GM10248 (cell line): ENCODE results near the gene OLFM3.

Experiments used
- CTCF ChIA-PET: fragments of 300-600 bp; sonication (Branson Sonifier 250); formaldehyde crosslinking; extraction: SDS; loops from one replicate; lab custom pipeline; 2021; ENCODE audit warnings: antibody characterized with exemption; lab: Yijun Ruan, JAX
- POLR2A ChIA-PET: fragments of 350-650 bp; sonication (Branson Sonifier 250); formaldehyde crosslinking; extraction: SDS; loops from one replicate; lab custom pipeline; 2020; ENCODE audit warnings: antibody characterized with exemption; lab: Yijun Ruan, JAX
- DNase-seq: peaks from one replicate; pipeline ENCODE4 v3.0.0; 2012; ENCODE audit errors: extremely low spot score
- TF ChIP-seq, protein P1 (sequence below): IDR thresholded peaks from 2 replicates; pipeline ENCODE4 v1.5.1; 2012; ENCODE audit warnings: mild to moderate bottlenecking, low read depth; ENCODE audit errors: extremely low read depth, missing control alignments, control extremely low read depth

The OLFM3 gene

DNA sequence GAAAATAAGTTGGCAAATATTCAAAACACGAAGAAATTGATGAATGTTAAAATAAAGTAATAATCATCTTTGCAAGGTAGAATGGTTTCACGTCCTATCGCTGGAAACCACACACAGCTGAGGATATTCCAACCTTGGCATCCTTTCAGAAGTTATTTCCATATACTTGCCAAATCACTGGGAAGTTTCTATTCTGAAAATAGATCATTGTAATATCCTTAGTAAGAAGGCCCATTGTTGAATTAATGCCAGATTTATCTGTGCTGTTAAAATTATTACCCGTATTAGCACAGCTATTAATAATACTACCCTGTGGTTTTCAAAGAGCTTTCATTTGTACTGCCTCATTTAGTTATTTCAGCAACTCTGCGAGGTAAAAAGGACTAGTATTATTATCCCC lies 81.1 kb downstream of the OLFM3 start:
- ChIA-PET POLR2A (no interaction called here), CTCF (interaction anchor here (0.9 kb wide), 1 partner anchor 66 kb away, joined by 3 read pairs; no protein-coding TSS in a partner anchor)
- TF ChIP-seq, protein P1, sequence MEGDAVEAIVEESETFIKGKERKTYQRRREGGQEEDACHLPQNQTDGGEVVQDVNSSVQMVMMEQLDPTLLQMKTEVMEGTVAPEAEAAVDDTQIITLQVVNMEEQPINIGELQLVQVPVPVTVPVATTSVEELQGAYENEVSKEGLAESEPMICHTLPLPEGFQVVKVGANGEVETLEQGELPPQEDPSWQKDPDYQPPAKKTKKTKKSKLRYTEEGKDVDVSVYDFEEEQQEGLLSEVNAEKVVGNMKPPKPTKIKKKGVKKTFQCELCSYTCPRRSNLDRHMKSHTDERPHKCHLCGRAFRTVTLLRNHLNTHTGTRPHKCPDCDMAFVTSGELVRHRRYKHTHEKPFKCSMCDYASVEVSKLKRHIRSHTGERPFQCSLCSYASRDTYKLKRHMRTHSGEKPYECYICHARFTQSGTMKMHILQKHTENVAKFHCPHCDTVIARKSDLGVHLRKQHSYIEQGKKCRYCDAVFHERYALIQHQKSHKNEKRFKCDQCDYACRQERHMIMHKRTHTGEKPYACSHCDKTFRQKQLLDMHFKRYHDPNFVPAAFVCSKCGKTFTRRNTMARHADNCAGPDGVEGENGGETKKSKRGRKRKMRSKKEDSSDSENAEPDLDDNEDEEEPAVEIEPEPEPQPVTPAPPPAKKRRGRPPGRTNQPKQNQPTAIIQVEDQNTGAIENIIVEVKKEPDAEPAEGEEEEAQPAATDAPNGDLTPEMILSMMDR = no peak
- no peak for DNase-seq

DNA sequence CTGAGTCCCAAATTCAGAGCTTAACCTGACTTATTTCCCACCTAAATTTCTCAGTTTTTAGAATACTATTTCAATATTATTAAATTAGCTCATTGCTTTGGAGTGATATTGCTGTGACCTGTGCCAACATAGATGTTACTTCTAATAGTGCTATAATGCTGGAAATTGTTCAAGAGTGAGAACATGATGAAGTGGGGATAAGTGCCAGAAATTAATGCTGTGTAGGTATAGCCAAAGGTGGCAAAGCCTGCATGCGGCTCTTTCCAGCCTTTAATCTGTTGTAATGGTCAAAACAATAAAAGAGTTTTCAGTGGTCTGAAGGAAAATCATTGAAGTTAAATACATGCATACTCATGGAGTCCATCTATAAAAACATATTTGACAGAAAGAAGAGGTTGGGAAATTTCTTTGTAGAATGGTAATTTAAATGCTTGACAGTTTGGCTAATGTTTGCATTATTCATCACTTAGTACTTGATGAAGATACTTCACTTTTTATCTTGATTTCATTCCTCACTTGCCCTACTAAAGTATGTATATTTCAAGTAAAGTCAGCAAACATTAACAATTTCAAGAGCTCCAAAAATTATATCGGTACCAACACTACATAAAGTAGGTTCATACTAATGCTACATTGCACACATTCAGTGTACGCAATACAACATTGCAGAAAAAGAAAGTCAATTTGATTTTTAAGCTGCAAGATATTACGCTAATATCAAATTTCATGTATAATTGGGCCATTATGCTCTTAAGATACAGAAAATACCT lies 82.1 kb downstream of the OLFM3 start:
- CTCF ChIA-PET = interaction anchor here (0.9 to 1.3 kb wide), 2 partner anchors 65 to 81 kb away, joined by 3 read pairs; no protein-coding TSS in a partner anchor
- no peak for DNase-seq
- TF ChIP-seq, protein P1 = no peak
- POLR2A ChIA-PET = no interaction called here

DNA sequence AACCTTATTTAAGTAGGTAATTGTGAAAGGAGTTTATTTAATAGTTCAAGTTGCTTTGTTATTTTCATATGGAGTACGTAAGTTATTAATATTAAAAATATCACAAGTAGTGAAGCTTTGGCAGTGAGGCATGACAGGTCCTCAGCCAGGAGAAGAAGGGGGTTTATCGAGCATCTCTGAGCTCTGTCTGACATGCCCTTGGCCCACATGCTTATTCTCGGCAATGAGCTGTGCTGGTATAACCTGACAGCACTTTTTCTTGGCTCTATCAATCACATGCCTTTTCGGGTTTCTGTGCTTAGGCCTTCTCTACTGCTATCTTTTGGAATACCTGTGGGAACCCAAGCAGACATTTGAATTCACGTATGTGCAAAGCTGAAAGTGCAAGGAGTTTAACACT lies 84.8 kb downstream of the OLFM3 start:
- ChIA-PET POLR2A (no interaction called here), CTCF (interaction anchor here (1.5 to 1.6 kb wide), 2 partner anchors 12 to 17 kb away, joined by 3 to 4 read pairs; no protein-coding TSS in a partner anchor)
- DNase-seq = no peak
- TF ChIP-seq, protein P1 = no peak

DNA sequence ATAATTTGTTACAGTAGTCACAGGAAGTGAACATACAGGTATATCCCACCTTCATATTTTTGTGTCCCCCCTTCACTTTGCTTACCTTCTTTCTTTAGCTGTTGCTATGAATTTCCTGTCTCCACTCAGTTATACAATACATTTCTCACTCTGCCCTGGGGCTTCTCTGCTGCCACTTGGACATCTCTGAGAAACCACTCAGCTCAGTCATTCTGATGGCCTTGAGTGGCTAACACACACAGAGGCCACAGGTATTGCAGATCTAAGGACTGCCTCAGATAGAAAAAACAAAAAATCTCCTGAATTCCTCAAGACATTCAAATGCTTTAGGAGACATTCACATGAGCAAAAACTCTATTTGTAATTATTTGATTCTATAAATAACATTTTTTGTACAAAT lies 87.7 kb downstream of the OLFM3 start:
- ChIA-PET POLR2A (no interaction called here), CTCF (no interaction called here)
- TF ChIP-seq, protein P1 = no peak
- no peak for DNase-seq

DNA sequence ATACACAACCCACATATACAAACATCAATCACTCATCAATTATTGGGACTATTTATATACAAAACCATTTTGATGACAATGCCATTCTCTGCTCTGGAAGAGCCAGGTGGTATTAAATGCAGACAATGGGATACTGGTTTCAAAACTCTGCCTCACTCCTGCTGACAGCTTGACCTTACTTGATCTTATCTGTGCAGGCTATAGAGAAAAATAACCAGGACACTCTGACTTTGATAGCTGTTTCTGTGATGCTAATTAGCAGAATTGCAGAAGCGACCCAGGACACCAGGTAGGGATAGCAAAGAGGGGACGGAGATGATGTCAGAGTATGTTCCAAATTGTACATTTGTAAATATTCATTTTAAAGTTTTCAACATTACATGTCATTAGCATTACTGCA lies 89.5 kb downstream of the OLFM3 start:
- no peak for DNase-seq

DNA sequence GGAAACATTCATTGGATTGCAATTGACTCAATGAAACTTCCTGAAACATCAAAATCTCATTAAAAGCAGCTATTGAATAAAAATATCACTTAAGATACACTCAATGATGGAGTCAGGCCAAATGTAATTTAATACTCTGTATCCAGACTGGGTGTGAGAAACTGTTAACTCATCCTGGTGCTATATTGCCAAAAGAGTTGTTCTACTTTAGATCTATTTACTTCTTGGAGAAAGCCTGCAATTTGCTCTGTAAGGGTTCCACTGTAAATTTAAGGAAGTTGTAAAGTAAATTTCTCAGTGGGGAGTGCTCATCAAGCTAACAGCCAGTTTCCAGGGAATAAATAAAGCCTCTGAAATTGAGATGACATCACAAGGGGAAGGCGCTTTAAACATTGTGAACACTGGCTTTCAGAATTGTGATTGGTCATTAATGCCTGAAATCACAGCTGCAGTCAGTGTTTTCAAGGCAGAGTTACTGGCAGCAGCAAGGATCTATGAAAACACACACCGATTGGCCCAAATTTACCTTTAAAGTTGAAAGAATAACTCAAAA lies 91.4 kb downstream of the OLFM3 start:
- ChIA-PET CTCF (no interaction called here), POLR2A (no interaction called here)
- no peak for DNase-seq
- TF ChIP-seq, protein P1 = no peak

More for the DNA sequence above, 89.5 kb downstream of the OLFM3 start:
- TF ChIP-seq, protein P1 = no peak
- ChIA-PET CTCF (interaction anchor here (1.0 kb wide), 1 partner anchor 39 kb away, joined by 3 read pairs; no protein-coding TSS in a partner anchor), POLR2A (no interaction called here)
